MM.1S (cell line): ENCODE measurements around the gene EVA1C.

Experiments used
- CTCF ChIP-seq: fragments of 300-600 bp; sonication (generic); IDR thresholded peaks from 2 replicates; pipeline ENCODE4 v1.5.1; 2016; ENCODE audit warnings: antibody characterized with exemption, low read length, mixed read lengths
- EZH2 ChIP-seq: fragments of 300-600 bp; sonication (generic); optimal IDR thresholded peaks from 2 replicates; pipeline ENCODE3; 2017; ENCODE audit warnings: low read depth, mild to moderate bottlenecking, antibody characterized with exemption, low read length, mixed read lengths

- TF ChIP-seq CTCF = no peak
- no peak for TF ChIP-seq EZH2
Measured at GRCh38 chr21:32492376-32492775, 79.9 kb downstream of the EVA1C start.
